ENCODE measurements around the gene PELI2. TPM values are rescaled to one million over a fixed set of nuclear protein-coding genes. Genes with fewer than 3 reads are reported as not detected.

Gene PELI2
- total RNA-seq, 1 donor from 2014 or later, result 40.6 TPM

- peak; percentile 33 for TF ChIP-seq CTCF (IDR thresholded peaks at IDR 0.05; ENCODE audit: unreplicated experiment)
- peaks cover 3% of the 10 kb centered on the region for H3K27me3 Mint-ChIP-seq (ENCODE audit: unreplicated experiment)
- DNase-seq (ENCODE audit: low spot score), result no peak
- H3K4me3 Mint-ChIP-seq (ENCODE audit: unreplicated experiment), result no peak overlapping the region
- H3K36me3 Mint-ChIP-seq (ENCODE audit: low read depth, unreplicated experiment), result peaks cover 14% of the 10 kb centered on the region
- no peak overlapping the region for H3K27ac Mint-ChIP-seq (ENCODE audit: unreplicated experiment)
- peaks cover 11% of the 10 kb centered on the region for H3K4me1 Mint-ChIP-seq (ENCODE audit: unreplicated experiment)
- H3K9me3 Mint-ChIP-seq (ENCODE audit: unreplicated experiment), result no peaks in the 10 kb centered on the region
These were observed 129.4 kb downstream of the PELI2 start for GRCh38 chr14:56247495-56248200.

GRCh38 chr14:56248442-56248841, 130.2 kb downstream of the PELI2 start:
- DNase-seq (ENCODE audit: low spot score), result no peak
- no peak for TF ChIP-seq CTCF (IDR thresholded peaks at IDR 0.05; ENCODE audit: unreplicated experiment)
- no peak overlapping the region for H3K4me3 Mint-ChIP-seq (ENCODE audit: unreplicated experiment)
- no peak overlapping the region for H3K27ac Mint-ChIP-seq (ENCODE audit: unreplicated experiment)
- peaks cover 12% of the 10 kb centered on the region for H3K36me3 Mint-ChIP-seq (ENCODE audit: low read depth, unreplicated experiment)
- peaks cover 3% of the 10 kb centered on the region for H3K27me3 Mint-ChIP-seq (ENCODE audit: unreplicated experiment)
- H3K4me1 Mint-ChIP-seq (ENCODE audit: unreplicated experiment), result peaks cover 11% of the 10 kb centered on the region
- H3K9me3 Mint-ChIP-seq (ENCODE audit: unreplicated experiment), result no peaks in the 10 kb centered on the region

GRCh38 chr14:56261046-56261445, 142.8 kb downstream of the PELI2 start:
- no peak overlapping the region for H3K27ac Mint-ChIP-seq (ENCODE audit: unreplicated experiment)
- no peak for DNase-seq (ENCODE audit: low spot score)
- TF ChIP-seq CTCF (IDR thresholded peaks at IDR 0.05; ENCODE audit: unreplicated experiment), result no peak

GRCh38 chr14:56262530-56262929, 144.3 kb downstream of the PELI2 start:
- Mint-ChIP-seq H3K27ac (ENCODE audit: unreplicated experiment) (no peak overlapping the region), H3K4me3 (ENCODE audit: unreplicated experiment) (no peak overlapping the region), H3K4me1 (ENCODE audit: unreplicated experiment) (peaks cover 2% of the 10 kb centered on the region), H3K9me3 (ENCODE audit: unreplicated experiment) (no peaks in the 10 kb centered on the region), H3K27me3 (ENCODE audit: unreplicated experiment) (no peaks in the 10 kb centered on the region), H3K36me3 (ENCODE audit: low read depth, unreplicated experiment) (peaks cover 15% of the 10 kb centered on the region)
- DNase-seq (ENCODE audit: low spot score), result no peak
- TF ChIP-seq CTCF (IDR thresholded peaks at IDR 0.05; ENCODE audit: unreplicated experiment), result no peak

More at GRCh38 chr14:56261046-56261445, 142.8 kb downstream of the PELI2 start:
- Mint-ChIP-seq H3K27me3 (ENCODE audit: unreplicated experiment) (no peaks in the 10 kb centered on the region), H3K4me1 (ENCODE audit: unreplicated experiment) (peaks cover 2% of the 10 kb centered on the region), H3K4me3 (ENCODE audit: unreplicated experiment) (no peak overlapping the region), H3K9me3 (ENCODE audit: unreplicated experiment) (no peaks in the 10 kb centered on the region), H3K36me3 (ENCODE audit: low read depth, unreplicated experiment) (peaks cover 16% of the 10 kb centered on the region)

GRCh38 chr14:56268039-56268438, 149.8 kb downstream of the PELI2 start:
- Mint-ChIP-seq H3K27ac (ENCODE audit: unreplicated experiment) (no peak overlapping the region), H3K36me3 (ENCODE audit: low read depth, unreplicated experiment) (peaks cover 3% of the 10 kb centered on the region), H3K4me3 (ENCODE audit: unreplicated experiment) (no peak overlapping the region), H3K4me1 (ENCODE audit: unreplicated experiment) (peaks cover 9% of the 10 kb centered on the region), H3K27me3 (ENCODE audit: unreplicated experiment) (no peaks in the 10 kb centered on the region), H3K9me3 (ENCODE audit: unreplicated experiment) (no peaks in the 10 kb centered on the region)
- no peak for TF ChIP-seq CTCF (IDR thresholded peaks at IDR 0.05; ENCODE audit: unreplicated experiment)
- DNase-seq (ENCODE audit: low spot score), result no peak

Data from endothelial cell (in vitro differentiated cells).